HG03135 (cell line): Measurements from ENCODE around the gene IFNK.

Source experiments
- ATAC-seq: cut with Tn5 transposase; IDR thresholded peaks from one replicate; pipeline ENCODE4 v1.9.1; 2021; ENCODE audit warnings: mild to moderate bottlenecking, moderate library complexity; ENCODE audit not compliant: unreplicated experiment

IFNK gene

GRCh38 chr9:27572061-27572460 lies 48.0 kb downstream of the IFNK start:
- no peak for ATAC-seq

- ATAC-seq, result peak; percentile 37
Measured at GRCh38 chr9:27572566-27572917, 48.5 kb downstream of the IFNK start.

- ATAC-seq, result peak; percentile 66
Measured at GRCh38 chr9:27572918-27573633, 49.0 kb downstream of the IFNK start, which contains the start of gene C9orf72. Gene C9orf72, minus strand, starts transcription at chr9:27573481. Its CDS starts 6,361 bp downstream, at chr9:27567120.

- ATAC-seq, result peak; percentile 89
Measured at GRCh38 chr9:27573634-27574590, 49.8 kb downstream of the IFNK start.
